Right lobe of liver (tissue), 4 donors: Measurements from ENCODE around the gene SRPK1.
"Not testable (repeated sequence)": the region's sequence is repeated elsewhere in the genome, so short reads cannot be mapped to it uniquely, and the experiment has no call there.

Source experiments
- CTCF ChIP-seq, 4 donors: fragments of 200-600 bp in 3 of 4; fragments of 450-650 bp in 1 of 4; IDR thresholded peaks; one replicate each; pipeline versions ENCODE4 v1.5.1 to v1.8.0; 2016 to 2022; ENCODE audit warnings: antibody characterized with exemption in 4 of 4, mild to moderate bottlenecking in 2 of 4
- POLR2A ChIP-seq: fragments of 450-650 bp; IDR thresholded peaks from one replicate; pipeline ENCODE4 v1.6.1; 2017; ENCODE audit warnings: antibody characterized with exemption, mild to moderate bottlenecking
- donor health status: DM: no; HTN: no; CAD: no.
- donor health status: DM: no; HTN: no; CAD: no.
- donor health status: DM: no; HTN: yes; CAD: no.

GRCh38 chr6:35916893-35917292 lies 4.0 kb downstream of the SRPK1 start:
- TF ChIP-seq CTCF (IDR thresholded peaks at IDR 0.05); POLR2A: not testable (repeated sequence)
